ENCODE measurements around the gene TUBB8B.
"Not testable (repeated sequence)": the region's sequence is repeated elsewhere in the genome, so short reads cannot be mapped to it uniquely, and the experiment has no call there.

The TUBB8B gene

DNA sequence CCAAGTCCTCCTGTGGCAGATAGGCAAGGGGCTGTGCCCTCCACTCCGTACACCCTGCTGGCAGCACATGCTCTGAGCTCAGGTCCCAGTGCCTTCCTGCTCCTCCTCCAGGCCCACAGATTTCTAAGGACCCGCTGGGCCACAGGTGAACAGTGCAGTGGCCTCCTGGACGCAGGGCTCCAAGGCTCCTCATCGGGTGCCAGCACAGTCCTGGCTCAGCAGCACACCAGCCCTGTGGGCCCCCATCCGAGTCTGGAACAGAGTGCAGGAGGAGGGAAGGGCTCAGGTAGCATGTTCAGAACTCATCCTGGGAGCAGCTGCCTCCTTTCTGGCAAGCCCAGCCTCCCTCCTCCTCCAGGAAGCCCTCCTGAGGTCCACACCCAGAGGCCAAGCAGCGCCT, 30.8 kb upstream of the TUBB8B start:
- H3K9ac ChIP-seq (ENCODE audit: low read length); H3K4me1 ChIP-seq (ENCODE audit: control insufficient read depth, insufficient read depth, low read length); H3K36me3 ChIP-seq (ENCODE audit: control insufficient read depth, insufficient read depth, low read length); H3K9me3 ChIP-seq (ENCODE audit: control insufficient read depth, low read length); H3K27me3 ChIP-seq (ENCODE audit: control insufficient read depth, insufficient read depth, low read length); H3K4me3 ChIP-seq (ENCODE audit: low read length): not testable (repeated sequence)

DNA sequence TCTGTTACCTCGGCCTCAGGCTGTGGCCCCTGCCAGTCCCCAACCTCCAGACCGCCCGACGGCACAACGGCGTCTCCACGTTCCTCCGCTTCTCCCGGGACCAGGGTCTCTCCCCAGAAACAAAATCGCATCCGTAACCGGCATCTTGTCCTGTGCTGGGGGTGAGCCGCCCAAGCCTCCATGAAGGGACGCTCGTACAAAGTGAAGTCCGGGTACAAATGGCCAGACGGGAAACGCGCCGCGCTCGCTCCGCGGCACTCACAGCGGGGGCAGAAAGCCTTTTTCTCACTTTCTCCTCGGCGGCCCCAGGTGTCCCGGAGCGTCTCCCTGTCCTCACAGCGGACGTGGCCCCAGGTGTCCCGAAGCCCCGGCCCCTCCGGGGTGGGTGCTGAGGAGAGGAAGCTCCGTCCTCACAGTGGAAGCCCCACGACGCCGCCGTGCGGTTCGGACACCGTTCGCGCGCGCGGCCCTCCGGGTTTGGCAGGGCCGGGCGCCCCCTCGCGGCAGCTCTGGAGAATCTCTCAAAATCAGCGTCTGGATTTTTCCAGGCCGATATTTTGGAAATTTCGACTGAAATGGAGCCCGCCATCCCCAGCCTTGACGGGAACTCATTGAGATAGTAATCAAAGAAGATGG, 26.2 kb upstream of the TUBB8B start:
- not testable (repeated sequence) for H3K9me3 ChIP-seq (ENCODE audit: control insufficient read depth, low read length); H3K4me3 ChIP-seq (ENCODE audit: low read length); H3K36me3 ChIP-seq (ENCODE audit: control insufficient read depth, insufficient read depth, low read length); H3K27me3 ChIP-seq (ENCODE audit: control insufficient read depth, insufficient read depth, low read length); H3K9ac ChIP-seq (ENCODE audit: low read length); H3K4me1 ChIP-seq (ENCODE audit: control insufficient read depth, insufficient read depth, low read length)

GRCh38 chr18:73181-73777, 23.9 kb upstream of the TUBB8B start:
- not testable (repeated sequence) for H3K36me3 ChIP-seq (ENCODE audit: control insufficient read depth, insufficient read depth, low read length); H3K4me1 ChIP-seq (ENCODE audit: control insufficient read depth, insufficient read depth, low read length); H3K27me3 ChIP-seq (ENCODE audit: control insufficient read depth, insufficient read depth, low read length); H3K9me3 ChIP-seq (ENCODE audit: control insufficient read depth, low read length); H3K9ac ChIP-seq (ENCODE audit: low read length); H3K4me3 ChIP-seq (ENCODE audit: low read length)

GRCh38 chr18:67701-68100, 18.3 kb upstream of the TUBB8B start:
- not testable (repeated sequence) for H3K27me3 ChIP-seq (ENCODE audit: control insufficient read depth, insufficient read depth, low read length); H3K9ac ChIP-seq (ENCODE audit: low read length); H3K4me3 ChIP-seq (ENCODE audit: low read length); H3K4me1 ChIP-seq (ENCODE audit: control insufficient read depth, insufficient read depth, low read length); H3K36me3 ChIP-seq (ENCODE audit: control insufficient read depth, insufficient read depth, low read length); H3K9me3 ChIP-seq (ENCODE audit: control insufficient read depth, low read length)

- not testable (repeated sequence) for H3K27me3 ChIP-seq (ENCODE audit: control insufficient read depth, insufficient read depth, low read length); H3K9me3 ChIP-seq (ENCODE audit: control insufficient read depth, low read length); H3K36me3 ChIP-seq (ENCODE audit: control insufficient read depth, insufficient read depth, low read length); H3K9ac ChIP-seq (ENCODE audit: low read length); H3K4me3 ChIP-seq (ENCODE audit: low read length); H3K4me1 ChIP-seq (ENCODE audit: control insufficient read depth, insufficient read depth, low read length)
Observed at GRCh38 chr18:64279-64678, 14.9 kb upstream of the TUBB8B start.

- H3K4me3 ChIP-seq (ENCODE audit: low read length); H3K27me3 ChIP-seq (ENCODE audit: control insufficient read depth, insufficient read depth, low read length); H3K9ac ChIP-seq (ENCODE audit: low read length); H3K9me3 ChIP-seq (ENCODE audit: control insufficient read depth, low read length); H3K4me1 ChIP-seq (ENCODE audit: control insufficient read depth, insufficient read depth, low read length); H3K36me3 ChIP-seq (ENCODE audit: control insufficient read depth, insufficient read depth, low read length): not testable (repeated sequence)
Observed at GRCh38 chr18:63656-64055, 14.2 kb upstream of the TUBB8B start.

- H3K4me3 ChIP-seq (ENCODE audit: low read length); H3K36me3 ChIP-seq (ENCODE audit: control insufficient read depth, insufficient read depth, low read length); H3K27me3 ChIP-seq (ENCODE audit: control insufficient read depth, insufficient read depth, low read length); H3K4me1 ChIP-seq (ENCODE audit: control insufficient read depth, insufficient read depth, low read length); H3K9ac ChIP-seq (ENCODE audit: low read length); H3K9me3 ChIP-seq (ENCODE audit: control insufficient read depth, low read length): not testable (repeated sequence)
Observed at GRCh38 chr18:54388-54787, 5.0 kb upstream of the TUBB8B start.

DNA sequence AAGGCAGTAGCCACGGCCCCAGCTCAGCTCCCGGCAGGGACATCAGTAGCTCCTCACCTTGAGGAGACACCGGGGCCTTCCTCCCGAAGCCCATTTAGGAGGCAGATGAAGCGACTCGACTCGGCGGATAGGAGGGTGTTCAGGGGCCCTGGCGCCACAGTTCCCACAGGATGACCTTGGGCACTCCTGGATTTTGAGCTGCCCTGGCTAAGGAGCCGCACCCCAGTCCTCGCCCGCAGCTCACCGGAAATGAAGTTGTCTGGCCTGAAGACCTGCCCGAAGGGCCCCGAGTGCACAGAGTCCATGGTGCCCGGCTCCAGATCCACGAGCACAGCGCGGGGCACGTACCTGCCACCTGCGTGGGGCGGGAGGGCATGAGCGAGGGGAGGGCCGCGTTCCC, 719 bp downstream of the TUBB8B start:
- H3K27me3 ChIP-seq (ENCODE audit: control insufficient read depth, insufficient read depth, low read length); H3K9ac ChIP-seq (ENCODE audit: low read length); H3K36me3 ChIP-seq (ENCODE audit: control insufficient read depth, insufficient read depth, low read length); H3K4me1 ChIP-seq (ENCODE audit: control insufficient read depth, insufficient read depth, low read length); H3K4me3 ChIP-seq (ENCODE audit: low read length); H3K9me3 ChIP-seq (ENCODE audit: control insufficient read depth, low read length): not testable (repeated sequence)

DNA sequence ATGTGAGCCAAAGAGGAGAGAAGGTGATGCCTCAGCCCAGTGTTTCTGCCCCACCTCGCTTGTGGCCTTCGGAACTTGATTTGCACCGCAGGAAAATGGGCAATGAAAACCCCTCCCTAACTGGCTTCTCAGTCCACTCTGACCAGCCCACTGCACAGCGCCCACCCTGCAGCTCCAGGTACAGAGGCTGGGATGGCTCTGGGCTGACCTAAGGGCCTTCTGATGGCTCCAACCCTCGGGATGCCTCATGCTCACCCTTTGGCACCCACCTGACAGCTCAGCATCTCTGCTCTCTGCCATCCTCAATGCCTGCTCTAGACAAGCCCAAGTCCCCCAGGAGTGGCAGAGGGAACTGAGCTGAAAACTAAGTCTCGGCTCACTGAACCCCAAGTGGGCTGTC, 36.2 kb downstream of the TUBB8B start:
- H3K27me3 ChIP-seq (ENCODE audit: control insufficient read depth, insufficient read depth, low read length); H3K9ac ChIP-seq (ENCODE audit: low read length); H3K4me3 ChIP-seq (ENCODE audit: low read length); H3K4me1 ChIP-seq (ENCODE audit: control insufficient read depth, insufficient read depth, low read length); H3K36me3 ChIP-seq (ENCODE audit: control insufficient read depth, insufficient read depth, low read length); H3K9me3 ChIP-seq (ENCODE audit: control insufficient read depth, low read length): not testable (repeated sequence)

- H3K36me3 ChIP-seq (ENCODE audit: control insufficient read depth, insufficient read depth, low read length); H3K27me3 ChIP-seq (ENCODE audit: control insufficient read depth, insufficient read depth, low read length); H3K4me3 ChIP-seq (ENCODE audit: low read length); H3K9ac ChIP-seq (ENCODE audit: low read length); H3K4me1 ChIP-seq (ENCODE audit: control insufficient read depth, insufficient read depth, low read length); H3K9me3 ChIP-seq (ENCODE audit: control insufficient read depth, low read length): not testable (repeated sequence)
Observed at GRCh38 chr18:12773-13172, 36.6 kb downstream of the TUBB8B start.

DNA sequence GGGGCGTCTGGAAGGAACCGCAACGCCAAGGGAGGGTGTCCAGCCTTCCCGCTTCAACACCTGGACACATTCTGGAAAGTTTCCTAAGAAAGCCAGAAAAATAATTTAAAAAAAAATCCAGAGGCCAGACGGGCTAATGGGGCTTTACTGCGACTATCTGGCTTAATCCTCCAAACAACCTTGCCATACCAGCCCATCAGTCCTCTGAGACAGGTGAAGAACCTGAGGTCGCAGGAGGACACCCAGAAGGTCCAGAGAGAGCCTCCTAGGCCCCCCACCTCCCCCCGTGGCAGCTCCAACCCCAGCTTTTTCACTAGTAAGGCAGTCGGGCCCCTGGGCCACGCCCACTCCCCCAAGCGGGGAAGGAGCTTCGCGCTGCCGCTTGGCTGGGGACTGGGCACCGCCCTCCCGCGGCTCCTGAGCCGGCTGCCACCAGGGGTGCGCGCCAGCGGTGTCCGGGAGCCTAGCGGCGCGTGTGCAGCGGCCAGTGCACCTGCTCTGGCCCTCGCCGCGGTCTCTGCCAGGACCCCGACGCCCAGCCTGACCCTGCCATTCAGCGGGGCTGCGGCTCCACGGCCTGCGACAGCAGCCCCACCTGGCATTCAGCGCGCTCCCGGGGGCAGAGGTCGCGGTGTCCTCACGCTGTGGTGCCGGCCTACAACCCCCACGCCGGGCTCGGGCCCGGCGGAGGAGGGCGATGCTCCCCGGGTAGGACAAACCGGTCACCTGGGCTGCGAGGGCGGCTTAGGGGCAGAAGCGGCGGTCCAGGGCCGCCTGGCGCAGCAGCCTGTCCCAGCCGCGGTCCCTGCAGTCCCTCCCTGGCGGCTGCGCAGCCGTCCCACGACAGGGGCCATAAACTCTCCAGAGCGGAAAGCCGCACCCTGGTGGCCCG, 37.8 kb downstream of the TUBB8B start:
- H3K9ac ChIP-seq (ENCODE audit: low read length); H3K9me3 ChIP-seq (ENCODE audit: control insufficient read depth, low read length); H3K36me3 ChIP-seq (ENCODE audit: control insufficient read depth, insufficient read depth, low read length); H3K4me3 ChIP-seq (ENCODE audit: low read length); H3K27me3 ChIP-seq (ENCODE audit: control insufficient read depth, insufficient read depth, low read length); H3K4me1 ChIP-seq (ENCODE audit: control insufficient read depth, insufficient read depth, low read length): not testable (repeated sequence)

DNA sequence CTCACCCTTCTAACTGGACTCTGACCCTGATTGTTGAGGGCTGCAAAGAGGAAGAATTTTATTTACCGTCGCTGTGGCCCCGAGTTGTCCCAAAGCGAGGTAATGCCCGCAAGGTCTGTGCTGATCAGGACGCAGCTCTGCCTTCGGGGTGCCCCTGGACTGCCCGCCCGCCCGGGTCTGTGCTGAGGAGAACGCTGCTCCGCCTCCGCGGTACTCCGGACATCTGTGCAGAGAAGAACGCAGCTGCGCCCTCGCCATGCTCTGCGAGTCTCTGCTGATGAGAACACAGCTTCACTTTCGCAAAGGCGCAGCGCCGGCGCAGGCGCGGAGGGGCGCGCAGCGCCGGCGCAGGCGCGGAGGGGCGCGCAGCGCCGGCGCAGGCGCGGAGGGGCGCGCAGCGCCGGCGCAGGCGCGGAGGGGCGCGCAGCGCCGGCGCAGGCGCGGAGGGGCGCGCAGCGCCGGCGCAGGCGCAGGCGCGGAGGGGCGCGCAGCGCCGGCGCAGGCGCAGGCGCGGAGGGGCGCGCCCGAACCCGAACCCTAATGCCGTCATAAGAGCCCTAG, 38.7 kb downstream of the TUBB8B start:
- H3K36me3 ChIP-seq (ENCODE audit: control insufficient read depth, insufficient read depth, low read length); H3K9me3 ChIP-seq (ENCODE audit: control insufficient read depth, low read length); H3K4me3 ChIP-seq (ENCODE audit: low read length); H3K4me1 ChIP-seq (ENCODE audit: control insufficient read depth, insufficient read depth, low read length); H3K9ac ChIP-seq (ENCODE audit: low read length); H3K27me3 ChIP-seq (ENCODE audit: control insufficient read depth, insufficient read depth, low read length): not testable (repeated sequence)
